ENCODE measurements around the gene LPP.

DNA sequence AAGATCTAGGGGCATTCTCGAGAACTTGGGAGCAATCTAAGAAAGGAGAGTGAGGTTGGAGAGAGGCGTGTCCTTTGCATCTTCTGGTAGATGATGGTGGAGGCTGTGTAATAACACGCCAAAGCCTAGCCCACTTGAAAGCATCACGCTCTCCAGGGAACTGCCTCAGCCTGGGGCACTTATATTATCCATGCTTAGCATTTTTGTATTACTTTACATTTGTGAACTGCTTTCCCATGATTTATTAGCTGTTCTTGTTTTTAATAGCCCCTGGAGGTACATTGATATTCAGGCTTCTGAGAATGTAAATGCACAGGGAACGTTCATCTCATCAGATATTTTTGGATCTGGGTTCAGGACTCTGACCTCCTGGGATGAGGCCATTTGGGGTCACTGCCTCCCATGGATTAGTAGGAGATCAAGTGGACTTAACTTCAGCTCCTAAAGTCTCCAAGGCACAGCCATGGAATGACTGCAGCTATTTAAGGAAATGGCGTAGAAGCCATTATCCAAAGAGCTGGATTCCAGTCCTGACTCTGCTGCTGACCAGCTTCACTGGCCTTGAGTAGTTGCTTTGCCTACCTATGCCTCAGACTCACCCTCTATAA lies 124.9 kb downstream of the LPP start:
- TF ChIP-seq CEBPB (IDR thresholded peaks at IDR 0.05; ENCODE audit: low read depth) (no peak), ZNF274 (IDR thresholded peaks at IDR 0.05; ENCODE audit: low read depth, low read length) (no peak), ZFX (IDR thresholded peaks at IDR 0.05) (no peak), POLR2AphosphoS5 (IDR thresholded peaks at IDR 0.05; ENCODE audit: low read depth, low read length) (no peak), JUND (IDR thresholded peaks at IDR 0.05) (no peak), POLR2A (IDR thresholded peaks at IDR 0.05; ENCODE audit: borderline replicate concordance, extremely low read depth, insufficient read depth, insufficient read length) (no peak), YY1 (IDR thresholded peaks at IDR 0.05; ENCODE audit: extremely low read depth, insufficient replicate concordance, low read depth, low read length) (no peak), RAD21 (IDR thresholded peaks at IDR 0.05; ENCODE audit: low read depth) (no peak), CBX3 (IDR thresholded peaks at IDR 0.05; ENCODE audit: low read depth) (no peak), TCF7L2 (IDR thresholded peaks at IDR 0.05; ENCODE audit: borderline replicate concordance, extremely low read depth, insufficient read depth, insufficient read length) (no peak), EZH2 (IDR thresholded peaks at IDR 0.05) (no peak)
- TF ChIP-seq, protein P1, sequence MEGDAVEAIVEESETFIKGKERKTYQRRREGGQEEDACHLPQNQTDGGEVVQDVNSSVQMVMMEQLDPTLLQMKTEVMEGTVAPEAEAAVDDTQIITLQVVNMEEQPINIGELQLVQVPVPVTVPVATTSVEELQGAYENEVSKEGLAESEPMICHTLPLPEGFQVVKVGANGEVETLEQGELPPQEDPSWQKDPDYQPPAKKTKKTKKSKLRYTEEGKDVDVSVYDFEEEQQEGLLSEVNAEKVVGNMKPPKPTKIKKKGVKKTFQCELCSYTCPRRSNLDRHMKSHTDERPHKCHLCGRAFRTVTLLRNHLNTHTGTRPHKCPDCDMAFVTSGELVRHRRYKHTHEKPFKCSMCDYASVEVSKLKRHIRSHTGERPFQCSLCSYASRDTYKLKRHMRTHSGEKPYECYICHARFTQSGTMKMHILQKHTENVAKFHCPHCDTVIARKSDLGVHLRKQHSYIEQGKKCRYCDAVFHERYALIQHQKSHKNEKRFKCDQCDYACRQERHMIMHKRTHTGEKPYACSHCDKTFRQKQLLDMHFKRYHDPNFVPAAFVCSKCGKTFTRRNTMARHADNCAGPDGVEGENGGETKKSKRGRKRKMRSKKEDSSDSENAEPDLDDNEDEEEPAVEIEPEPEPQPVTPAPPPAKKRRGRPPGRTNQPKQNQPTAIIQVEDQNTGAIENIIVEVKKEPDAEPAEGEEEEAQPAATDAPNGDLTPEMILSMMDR (IDR thresholded peaks at IDR 0.05 in 2 of 3, conservative IDR thresholded peaks at IDR 0.05 in 1 of 3; ENCODE audit: borderline replicate concordance in 1 of 3, insufficient read depth in 1 of 3, low read depth in 2 of 3, low read length in 2 of 3) = no peak
- TF ChIP-seq, protein P2, sequence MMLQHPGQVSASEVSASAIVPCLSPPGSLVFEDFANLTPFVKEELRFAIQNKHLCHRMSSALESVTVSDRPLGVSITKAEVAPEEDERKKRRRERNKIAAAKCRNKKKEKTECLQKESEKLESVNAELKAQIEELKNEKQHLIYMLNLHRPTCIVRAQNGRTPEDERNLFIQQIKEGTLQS (IDR thresholded peaks at IDR 0.05) = no peak
- TF ChIP-seq, protein P3, sequence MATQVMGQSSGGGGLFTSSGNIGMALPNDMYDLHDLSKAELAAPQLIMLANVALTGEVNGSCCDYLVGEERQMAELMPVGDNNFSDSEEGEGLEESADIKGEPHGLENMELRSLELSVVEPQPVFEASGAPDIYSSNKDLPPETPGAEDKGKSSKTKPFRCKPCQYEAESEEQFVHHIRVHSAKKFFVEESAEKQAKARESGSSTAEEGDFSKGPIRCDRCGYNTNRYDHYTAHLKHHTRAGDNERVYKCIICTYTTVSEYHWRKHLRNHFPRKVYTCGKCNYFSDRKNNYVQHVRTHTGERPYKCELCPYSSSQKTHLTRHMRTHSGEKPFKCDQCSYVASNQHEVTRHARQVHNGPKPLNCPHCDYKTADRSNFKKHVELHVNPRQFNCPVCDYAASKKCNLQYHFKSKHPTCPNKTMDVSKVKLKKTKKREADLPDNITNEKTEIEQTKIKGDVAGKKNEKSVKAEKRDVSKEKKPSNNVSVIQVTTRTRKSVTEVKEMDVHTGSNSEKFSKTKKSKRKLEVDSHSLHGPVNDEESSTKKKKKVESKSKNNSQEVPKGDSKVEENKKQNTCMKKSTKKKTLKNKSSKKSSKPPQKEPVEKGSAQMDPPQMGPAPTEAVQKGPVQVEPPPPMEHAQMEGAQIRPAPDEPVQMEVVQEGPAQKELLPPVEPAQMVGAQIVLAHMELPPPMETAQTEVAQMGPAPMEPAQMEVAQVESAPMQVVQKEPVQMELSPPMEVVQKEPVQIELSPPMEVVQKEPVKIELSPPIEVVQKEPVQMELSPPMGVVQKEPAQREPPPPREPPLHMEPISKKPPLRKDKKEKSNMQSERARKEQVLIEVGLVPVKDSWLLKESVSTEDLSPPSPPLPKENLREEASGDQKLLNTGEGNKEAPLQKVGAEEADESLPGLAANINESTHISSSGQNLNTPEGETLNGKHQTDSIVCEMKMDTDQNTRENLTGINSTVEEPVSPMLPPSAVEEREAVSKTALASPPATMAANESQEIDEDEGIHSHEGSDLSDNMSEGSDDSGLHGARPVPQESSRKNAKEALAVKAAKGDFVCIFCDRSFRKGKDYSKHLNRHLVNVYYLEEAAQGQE (IDR thresholded peaks at IDR 0.05; ENCODE audit: low read depth) = no peak
